HG02588 (cell line): ENCODE measurements around the gene TFPT.

Experiments used
- ATAC-seq: cut with Tn5 transposase; IDR thresholded peaks from one replicate; pipeline ENCODE4 v1.9.1; 2021; ENCODE audit warnings: mild to moderate bottlenecking, moderate library complexity; ENCODE audit not compliant: unreplicated experiment

TFPT gene

GRCh38 chr19:54084410-54084809 lies 31.0 kb downstream of the TFPT start:
- no peak for ATAC-seq

DNA sequence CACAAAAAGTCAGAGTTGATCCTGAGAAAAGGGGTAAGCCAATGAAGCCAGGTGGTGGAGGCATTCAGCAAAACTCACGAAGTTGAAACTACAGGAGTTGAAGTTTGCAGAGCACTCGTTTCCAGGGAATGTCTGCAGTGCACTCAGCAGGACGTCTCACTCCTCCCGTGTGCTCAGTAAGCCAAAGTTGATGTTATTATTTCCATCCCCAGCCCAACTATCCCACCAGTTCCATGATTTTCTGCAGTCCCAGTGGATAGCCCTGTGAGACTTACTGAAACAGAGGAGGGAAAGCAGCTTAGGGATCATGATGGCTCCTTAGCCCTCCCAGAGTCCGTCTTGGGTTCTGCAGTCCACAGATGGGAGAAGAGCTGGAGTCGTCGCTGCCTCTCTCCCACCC lies 34.4 kb downstream of the TFPT start, which contains the start of gene TARM1:
Gene TARM1, minus strand, starts transcription at position 334 of the 400 bp plus-strand sequence. Its CDS starts 25 bp downstream, at position 309.
- no peak for ATAC-seq

DNA sequence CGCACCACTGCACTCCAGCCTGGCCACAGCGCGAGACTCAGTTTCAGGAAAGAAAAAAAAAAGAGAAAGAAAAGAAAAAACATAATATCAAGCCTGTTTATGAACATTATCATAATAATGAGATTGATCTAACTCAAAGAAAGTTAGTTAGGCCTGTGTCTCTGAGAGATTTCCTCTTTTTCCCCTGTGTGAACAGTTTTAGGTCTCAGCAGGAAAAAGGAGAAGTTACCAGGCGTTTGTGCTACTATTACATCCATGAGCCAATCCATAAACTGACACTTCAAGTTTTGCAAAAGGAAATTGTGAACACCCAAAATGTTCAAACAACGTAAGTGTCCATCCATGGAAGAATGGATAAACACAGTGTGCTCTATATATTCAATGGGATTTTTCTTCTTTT lies 38.1 kb downstream of the TFPT start:
- no peak for ATAC-seq

- ATAC-seq: no peak
These were observed 40.6 kb downstream of the TFPT start for GRCh38 chr19:54074851-54075250.

DNA sequence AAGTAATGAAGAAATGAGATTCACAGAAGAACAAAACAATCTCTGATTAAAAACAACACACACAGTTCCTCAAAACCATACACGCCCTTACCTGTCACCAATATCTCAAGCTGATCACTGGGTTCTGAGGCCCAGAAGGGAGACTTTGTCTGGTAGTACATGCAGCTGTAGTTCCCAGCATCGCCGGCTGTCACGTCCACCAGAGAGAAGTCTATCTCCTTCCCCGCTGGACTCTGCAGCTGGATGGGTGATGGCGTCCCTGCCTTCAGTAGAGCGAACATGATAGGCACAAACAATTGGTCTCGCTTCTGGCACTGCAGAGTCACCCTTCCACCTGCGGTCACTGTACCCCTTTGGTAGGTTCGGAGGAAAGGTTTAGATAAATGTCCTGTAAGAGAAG lies 41.6 kb downstream of the TFPT start:
- no peak for ATAC-seq

DNA sequence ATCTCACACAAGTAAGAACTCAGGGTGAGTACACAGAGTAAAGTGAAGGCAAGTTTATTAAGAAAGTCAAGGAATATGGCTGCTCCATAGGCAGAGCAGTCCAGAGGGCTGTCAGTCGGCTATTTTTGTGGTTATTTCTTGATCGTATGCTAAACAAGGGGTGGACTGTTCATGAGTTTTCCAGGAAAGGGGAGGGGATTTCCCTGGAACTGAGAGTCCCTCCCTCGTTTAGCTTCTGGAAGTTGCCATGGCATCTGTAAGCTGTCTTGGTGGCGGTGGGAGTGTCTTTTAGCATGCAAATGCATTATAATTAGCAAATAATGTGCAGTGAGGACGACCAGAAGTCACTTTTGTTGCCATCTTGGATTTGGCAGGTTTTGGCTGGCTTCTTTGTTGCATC lies 46.0 kb downstream of the TFPT start:
- ATAC-seq: no peak

- ATAC-seq: no peak
These were observed 51.9 kb downstream of the TFPT start, which contains the start of gene VSTM1 for GRCh38 chr19:54063350-54064116. Gene VSTM1 (minus strand): TSS chr19:54063897. CDS start chr19:54063777, 120 bp downstream.

DNA sequence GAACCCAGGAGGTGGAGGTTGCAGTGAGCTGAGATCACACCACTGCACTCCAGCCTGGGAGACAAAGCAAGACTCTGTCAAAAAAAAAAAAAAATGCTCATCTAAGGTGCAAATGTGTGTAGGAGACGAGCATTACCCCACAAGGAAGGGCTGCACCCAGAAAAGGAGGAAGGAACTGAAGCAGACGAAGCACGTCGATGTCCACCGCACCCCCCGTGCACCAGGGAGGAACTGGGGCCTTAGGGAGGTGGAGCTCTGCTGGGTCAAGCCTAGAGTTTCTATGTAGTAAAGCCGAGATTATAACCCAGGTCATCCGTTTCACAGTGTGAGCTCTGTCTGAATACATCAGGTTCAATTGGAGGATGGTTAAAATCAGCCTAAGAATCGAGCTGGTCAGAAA lies 52.8 kb downstream of the TFPT start:
- no peak for ATAC-seq
